T-cell (primary cell): ENCODE measurements around the gene ELOVL3. TPM values are rescaled to one million over a fixed set of nuclear protein-coding genes. Genes with fewer than 3 reads are reported as not detected.

ENCODE experiments used
- ATAC-seq, 4 experiments: fragments of 200-7000 bp in 3 of 4; fragments of 150-1000 bp in 1 of 4; cut with Tn5 transposase; replicated peaks in 1 of 4; 1 replicate in 3 of 4; 2 replicates in 1 of 4; pipeline ENCODE4 v1.10.0; 2021; ENCODE audit warnings: moderate library complexity in 3 of 4, mild to moderate bottlenecking in 2 of 4, moderate number of reproducible peaks in 1 of 4
- CTCF ChIA-PET, 2 donors: fragments of 300-600 bp; sonication (Branson Sonifier 250); formaldehyde crosslinking; loops; one replicate each; lab custom pipeline; 2022; ENCODE audit warnings: antibody characterized with exemption in 2 of 2; lab: Charles Lee
- POLR2A ChIA-PET, 2 donors: fragments of 300-600 bp; sonication (Branson Sonifier 250); formaldehyde crosslinking; loops; one replicate each; lab custom pipeline; 2022; ENCODE audit warnings: antibody characterized with exemption in 2 of 2; lab: Charles Lee
- DNase-seq, 35 experiments: peaks; one replicate each; pipeline versions ENCODE4 v3.0.0 to v3.0.0-alpha.2; 2013 to 2023
- H3K27ac ChIP-seq: one replicate; pipeline ENCODE4 v1.5.1; 2013; ENCODE audit warnings: low read length
- H3K27me3 ChIP-seq, 2 experiments: replicated peaks in 1 of 2; 1 replicate in 1 of 2; 2 replicates in 1 of 2; pipeline versions ENCODE4 v1.6.1 to v1.7.0; 2013; ENCODE audit warnings: low read length in 1 of 2, mixed read lengths in 1 of 2; ENCODE audit not compliant: control insufficient read depth in 2 of 2, insufficient read depth in 2 of 2; ENCODE audit errors: extremely low read depth in 1 of 2
- H3K36me3 ChIP-seq, 2 donors: 1 replicate in 1 of 2; 2 replicates in 1 of 2; pipeline versions ENCODE4 v1.6.1 to v1.7.0; 2013; ENCODE audit warnings: low read length in 1 of 2; ENCODE audit not compliant: control insufficient read depth in 2 of 2, insufficient read depth in 1 of 2; ENCODE audit errors: extremely low read depth in 1 of 2
- H3K4me1 ChIP-seq, 2 experiments: 1 replicate in 1 of 2; 2 replicates in 1 of 2; pipeline versions ENCODE4 v1.6.1 to v1.7.0; 2013; ENCODE audit warnings: low read length in 2 of 2, mixed read lengths in 1 of 2; ENCODE audit not compliant: insufficient read depth in 2 of 2, control insufficient read depth in 1 of 2; ENCODE audit errors: extremely low read depth in 1 of 2
- H3K4me3 ChIP-seq, 2 donors: 1 replicate in 1 of 2; 2 replicates in 1 of 2; pipeline versions ENCODE4 v1.5.1 to v1.7.0; 2013; ENCODE audit warnings: mild to moderate bottlenecking in 2 of 2, low read length in 1 of 2, moderate library complexity in 1 of 2; ENCODE audit not compliant: control insufficient read depth in 1 of 2; ENCODE audit errors: extremely low read depth in 1 of 2
- H3K9me3 ChIP-seq: 2 replicates; pipeline ENCODE4 v1.7.0; 2013
- H3K27ac Mint-ChIP-seq, 2 donors: one replicate each; pipeline ENCODE4 v1.8.0; 2020 to 2021; ENCODE audit warnings: mild to moderate bottlenecking in 2 of 2, mixed read lengths in 2 of 2
- H3K27me3 Mint-ChIP-seq, 2 donors: one replicate each; pipeline ENCODE4 v1.8.0; 2021 to 2022; ENCODE audit warnings: mixed read lengths in 2 of 2
- H3K36me3 Mint-ChIP-seq: one replicate; pipeline ENCODE4 v1.8.0; 2021; ENCODE audit warnings: mixed read lengths
- H3K4me1 Mint-ChIP-seq, 3 donors: one replicate each; pipeline ENCODE4 v1.8.0; 2020 to 2022; ENCODE audit warnings: mixed read lengths in 3 of 3, mild to moderate bottlenecking in 1 of 3
- H3K4me3 Mint-ChIP-seq, 3 donors: one replicate each; pipeline ENCODE4 v1.8.0; 2020 to 2022; ENCODE audit warnings: mild to moderate bottlenecking in 3 of 3, mixed read lengths in 3 of 3, moderate library complexity in 3 of 3
- H3K9me3 Mint-ChIP-seq, 3 donors: one replicate each; pipeline ENCODE4 v1.8.0; 2020 to 2022; ENCODE audit warnings: mixed read lengths in 3 of 3
- WGBS: methylation state at CpG from one replicate; pipeline ENCODE4 v1.1.5; 2013; ENCODE audit warnings: missing lambda C conversion rate; ENCODE audit not compliant: insufficient coverage; 5-methylcytosine and 5-hydroxymethylcytosine counted together
- total RNA-seq, 35 experiments: library from RNA in 6 of 35; stranded (reverse) in 6 of 35; fragments of 120-200 nt in 1 of 35; gene quantifications; one replicate each; pipeline versions ENCODE4 v1.2.1 to v1.2.4 and lab custom pipeline; 2013 to 2026

The ELOVL3 gene
- total RNA-seq, 5 donors from 2014 or later (not counting 1 experiment from before 2014, with no cell fraction given) = not detected

GRCh38 chr10:102261842-102262241 is 35.7 kb downstream of the ELOVL3 start:
- Histone ChIP-seq H3K4me3 (no peak overlapping the region), H3K4me1 (peaks cover 0 to 2% of the 10 kb centered on the region in 2 experiments), H3K27me3 (no peaks in the 10 kb centered on the region), H3K9me3 (no peaks in the 10 kb centered on the region), H3K27ac (no peak overlapping the region), H3K36me3 (peaks cover 0 to 43% of the 10 kb centered on the region in 2 donors)
- no peak for ATAC-seq
- Mint-ChIP-seq H3K9me3 (no peaks in the 10 kb centered on the region), H3K27ac (no peak overlapping the region), H3K36me3 (peaks cover 46% of the 10 kb centered on the region), H3K4me3 (no peak overlapping the region), H3K27me3 (no peaks in the 10 kb centered on the region), H3K4me1 (peaks cover 34 to 43% (median 42%) of the 10 kb centered on the region in 3 donors)
- POLR2A ChIA-PET = no interaction called here
- 96% methylated on average over 3 of the region's 6 CpGs for WGBS
- no peak for DNase-seq
- CTCF ChIA-PET = no interaction called here

GRCh38 chr10:102262744-102263370 is 36.8 kb downstream of the ELOVL3 start:
- Mint-ChIP-seq H3K36me3 (peaks cover 51% of the 10 kb centered on the region), H3K4me3 (no peak overlapping the region), H3K9me3 (no peaks in the 10 kb centered on the region), H3K27me3 (no peaks in the 10 kb centered on the region), H3K27ac (no peak overlapping the region), H3K4me1 (peaks cover 40 to 51% (median 50%) of the 10 kb centered on the region in 3 donors)
- POLR2A ChIA-PET = interaction anchor here in 1 of 2 donors (0.6 to 0.7 kb wide), 2 partner anchors 22 to 31 kb away, joined by 3 read pairs; no protein-coding TSS in a partner anchor
- CTCF ChIA-PET = interaction anchor here in 1 of 2 donors (0.6 kb wide), 1 partner anchor 30 kb away, joined by 7 read pairs; no protein-coding TSS in a partner anchor
- peaks cover 0 to 43% of the 10 kb centered on the region in 2 donors for H3K36me3 ChIP-seq
- no peak overlapping the region for H3K4me3 ChIP-seq
- H3K4me1 ChIP-seq = peaks cover 0 to 2% of the 10 kb centered on the region in 2 experiments
- no peak overlapping the region for H3K27ac ChIP-seq
- H3K9me3 ChIP-seq = no peaks in the 10 kb centered on the region
- ATAC-seq = no peak
- no peak for DNase-seq
- WGBS = 100% methylated on average over 2 of the region's 4 CpGs
- H3K27me3 ChIP-seq = no peaks in the 10 kb centered on the region

- no peak overlapping the region for H3K27ac ChIP-seq
- POLR2A ChIA-PET = no interaction called here
- CTCF ChIA-PET = interaction anchor here in 1 of 2 donors (0.6 kb wide), 1 partner anchor 94 kb away, joined by 3 read pairs; no protein-coding TSS in a partner anchor
- no peaks in the 10 kb centered on the region for H3K27me3 Mint-ChIP-seq
- ATAC-seq (no peak), DNase-seq (no peak)
- no peaks in the 10 kb centered on the region for H3K27me3 ChIP-seq
- peaks cover 49 to 64% (median 63%) of the 10 kb centered on the region in 3 donors for H3K4me1 Mint-ChIP-seq
- no peak overlapping the region for H3K4me3 Mint-ChIP-seq
- peaks cover 54% of the 10 kb centered on the region for H3K36me3 Mint-ChIP-seq
- no peak overlapping the region for H3K4me3 ChIP-seq
- H3K9me3 ChIP-seq = no peaks in the 10 kb centered on the region
- H3K27ac Mint-ChIP-seq = no peak overlapping the region
- WGBS = no CpG with 5 or more reads among the region's 4 CpGs
- peaks cover 0 to 43% of the 10 kb centered on the region in 2 donors for H3K36me3 ChIP-seq
- peaks cover 0 to 2% of the 10 kb centered on the region in 2 experiments for H3K4me1 ChIP-seq
- no peaks in the 10 kb centered on the region for H3K9me3 Mint-ChIP-seq
These were observed 38.3 kb downstream of the ELOVL3 start for GRCh38 chr10:102264371-102264770.

- Mint-ChIP-seq H3K9me3 (no peaks in the 10 kb centered on the region), H3K4me3 (no peak overlapping the region), H3K36me3 (peaks cover 36% of the 10 kb centered on the region), H3K4me1 (peaks cover 49 to 67% (median 63%) of the 10 kb centered on the region in 3 donors), H3K27ac (peak overlapping the region in 1 of 2 donors; percentile 37), H3K27me3 (no peaks in the 10 kb centered on the region)
- Histone ChIP-seq H3K27me3 (no peaks in the 10 kb centered on the region), H3K9me3 (no peaks in the 10 kb centered on the region), H3K36me3 (peaks cover 0 to 25% of the 10 kb centered on the region in 2 donors), H3K27ac (no peak overlapping the region), H3K4me1 (peaks cover 0 to 5% of the 10 kb centered on the region in 2 experiments), H3K4me3 (no peak overlapping the region)
- CTCF ChIA-PET = interaction anchor here in 1 of 2 donors (0.6 to 0.9 kb wide), 2 partner anchors 14 to 37 kb away, joined by 3 read pairs; no protein-coding TSS in a partner anchor
- DNase-seq (no peak), ATAC-seq (no peak)
- POLR2A ChIA-PET = interaction anchor here in 1 of 2 donors (0.6 kb wide), 2 partner anchors 10 to 21 kb away, joined by 3 read pairs; no protein-coding TSS in a partner anchor
- WGBS = 95% methylated on average over 3 of the region's 3 CpGs
These were observed 40.6 kb downstream of the ELOVL3 start for GRCh38 chr10:102266670-102267069.

- Histone ChIP-seq H3K27me3 (no peaks in the 10 kb centered on the region), H3K27ac (no peak overlapping the region), H3K9me3 (no peaks in the 10 kb centered on the region), H3K4me1 (peaks cover 0 to 9% of the 10 kb centered on the region in 2 experiments), H3K36me3 (peaks cover 0 to 20% of the 10 kb centered on the region in 2 donors), H3K4me3 (no peak overlapping the region)
- H3K36me3 Mint-ChIP-seq = peaks cover 27% of the 10 kb centered on the region
- ATAC-seq (no peak), DNase-seq (no peak)
- no peaks in the 10 kb centered on the region for H3K9me3 Mint-ChIP-seq
- ChIA-PET CTCF (interaction anchor here in 1 of 2 donors (1.1 to 1.2 kb wide), 3 partner anchors 28 to 38 kb away, joined by 3 read pairs; no protein-coding TSS in a partner anchor), POLR2A (interaction anchor here in 1 of 2 donors (0.6 kb wide), 1 partner anchor 139 kb away, joined by 9 read pairs; no protein-coding TSS in a partner anchor)
- H3K27ac Mint-ChIP-seq = peak overlapping the region; percentile 20 to 22
- peaks cover 52 to 71% (median 64%) of the 10 kb centered on the region in 3 donors for H3K4me1 Mint-ChIP-seq
- no peaks in the 10 kb centered on the region for H3K27me3 Mint-ChIP-seq
- H3K4me3 Mint-ChIP-seq = no peak overlapping the region
These were observed 41.6 kb downstream of the ELOVL3 start for GRCh38 chr10:102267748-102268147.

GRCh38 chr10:102268375-102268888 is 42.3 kb downstream of the ELOVL3 start:
- ChIA-PET POLR2A (no interaction called here), CTCF (interaction anchor here in 1 of 2 donors (1.1 to 1.2 kb wide), 3 partner anchors 27 to 38 kb away, joined by 3 read pairs; no protein-coding TSS in a partner anchor)
- Histone ChIP-seq H3K4me1 (peaks cover 0 to 9% of the 10 kb centered on the region in 2 experiments), H3K36me3 (peaks cover 0 to 13% of the 10 kb centered on the region in 2 donors), H3K9me3 (no peaks in the 10 kb centered on the region), H3K4me3 (no peak overlapping the region), H3K27ac (no peak overlapping the region), H3K27me3 (no peaks in the 10 kb centered on the region)
- Mint-ChIP-seq H3K36me3 (peaks cover 21% of the 10 kb centered on the region), H3K4me1 (peaks cover 47 to 66% (median 60%) of the 10 kb centered on the region in 3 donors), H3K27me3 (no peaks in the 10 kb centered on the region), H3K4me3 (no peak overlapping the region), H3K27ac (peak overlapping the region in 1 of 2 donors; percentile 22), H3K9me3 (no peaks in the 10 kb centered on the region)
- ATAC-seq = no peak
- DNase-seq = no peak
